Measurements from ENCODE around the gene AHDC1.

The AHDC1 gene

GRCh38 chr1:27523337-27524020 lies 80.5 kb downstream of the AHDC1 start (continued):
- no peak for TF ChIP-seq TCF4 (CRISPR knock-in tag; IDR thresholded peaks at IDR 0.05; ENCODE audit: borderline replicate concordance)
- TF ChIP-seq ESRRG (CRISPR knock-in tag; IDR thresholded peaks at IDR 0.05), result no peak
- TF ChIP-seq BACH2 (CRISPR knock-in tag; IDR thresholded peaks at IDR 0.05; ENCODE audit: borderline replicate concordance), result no peak
- no peak for TF ChIP-seq ZC3H10 (CRISPR knock-in tag; IDR thresholded peaks at IDR 0.05)
- no peak for TF ChIP-seq ZNF565 (CRISPR knock-in tag; conservative IDR thresholded peaks at IDR 0.05; ENCODE audit: low read depth)
- TF ChIP-seq, protein P1, sequence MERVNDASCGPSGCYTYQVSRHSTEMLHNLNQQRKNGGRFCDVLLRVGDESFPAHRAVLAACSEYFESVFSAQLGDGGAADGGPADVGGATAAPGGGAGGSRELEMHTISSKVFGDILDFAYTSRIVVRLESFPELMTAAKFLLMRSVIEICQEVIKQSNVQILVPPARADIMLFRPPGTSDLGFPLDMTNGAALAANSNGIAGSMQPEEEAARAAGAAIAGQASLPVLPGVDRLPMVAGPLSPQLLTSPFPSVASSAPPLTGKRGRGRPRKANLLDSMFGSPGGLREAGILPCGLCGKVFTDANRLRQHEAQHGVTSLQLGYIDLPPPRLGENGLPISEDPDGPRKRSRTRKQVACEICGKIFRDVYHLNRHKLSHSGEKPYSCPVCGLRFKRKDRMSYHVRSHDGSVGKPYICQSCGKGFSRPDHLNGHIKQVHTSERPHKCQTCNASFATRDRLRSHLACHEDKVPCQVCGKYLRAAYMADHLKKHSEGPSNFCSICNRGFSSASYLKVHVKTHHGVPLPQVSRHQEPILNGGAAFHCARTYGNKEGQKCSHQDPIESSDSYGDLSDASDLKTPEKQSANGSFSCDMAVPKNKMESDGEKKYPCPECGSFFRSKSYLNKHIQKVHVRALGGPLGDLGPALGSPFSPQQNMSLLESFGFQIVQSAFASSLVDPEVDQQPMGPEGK (CRISPR knock-in tag; IDR thresholded peaks at IDR 0.05; ENCODE audit: borderline replicate concordance), result no peak
- TF ChIP-seq GLIS3 (CRISPR knock-in tag; IDR thresholded peaks at IDR 0.05), result no peak
- TF ChIP-seq ZNF8 (CRISPR knock-in tag; IDR thresholded peaks at IDR 0.05), result no peak
- TF ChIP-seq, protein P2, sequence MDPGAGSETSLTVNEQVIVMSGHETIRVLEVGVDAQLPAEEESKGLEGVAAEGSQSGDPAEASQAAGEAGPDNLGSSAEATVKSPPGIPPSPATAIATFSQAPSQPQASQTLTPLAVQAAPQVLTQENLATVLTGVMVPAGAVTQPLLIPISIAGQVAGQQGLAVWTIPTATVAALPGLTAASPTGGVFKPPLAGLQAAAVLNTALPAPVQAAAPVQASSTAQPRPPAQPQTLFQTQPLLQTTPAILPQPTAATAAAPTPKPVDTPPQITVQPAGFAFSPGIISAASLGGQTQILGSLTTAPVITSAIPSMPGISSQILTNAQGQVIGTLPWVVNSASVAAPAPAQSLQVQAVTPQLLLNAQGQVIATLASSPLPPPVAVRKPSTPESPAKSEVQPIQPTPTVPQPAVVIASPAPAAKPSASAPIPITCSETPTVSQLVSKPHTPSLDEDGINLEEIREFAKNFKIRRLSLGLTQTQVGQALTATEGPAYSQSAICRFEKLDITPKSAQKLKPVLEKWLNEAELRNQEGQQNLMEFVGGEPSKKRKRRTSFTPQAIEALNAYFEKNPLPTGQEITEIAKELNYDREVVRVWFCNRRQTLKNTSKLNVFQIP (CRISPR knock-in tag; IDR thresholded peaks at IDR 0.05; ENCODE audit: borderline replicate concordance, low read depth), result no peak
- no peak for TF ChIP-seq ZNF70 (CRISPR knock-in tag; IDR thresholded peaks at IDR 0.05)
- TF ChIP-seq CSDC2 (CRISPR knock-in tag; IDR thresholded peaks at IDR 0.05), result no peak

- peak; percentile 26 for ATAC-seq
- TF ChIP-seq TSHZ2 (CRISPR knock-in tag; IDR thresholded peaks at IDR 0.05), result no peak
- TF ChIP-seq, protein P3, sequence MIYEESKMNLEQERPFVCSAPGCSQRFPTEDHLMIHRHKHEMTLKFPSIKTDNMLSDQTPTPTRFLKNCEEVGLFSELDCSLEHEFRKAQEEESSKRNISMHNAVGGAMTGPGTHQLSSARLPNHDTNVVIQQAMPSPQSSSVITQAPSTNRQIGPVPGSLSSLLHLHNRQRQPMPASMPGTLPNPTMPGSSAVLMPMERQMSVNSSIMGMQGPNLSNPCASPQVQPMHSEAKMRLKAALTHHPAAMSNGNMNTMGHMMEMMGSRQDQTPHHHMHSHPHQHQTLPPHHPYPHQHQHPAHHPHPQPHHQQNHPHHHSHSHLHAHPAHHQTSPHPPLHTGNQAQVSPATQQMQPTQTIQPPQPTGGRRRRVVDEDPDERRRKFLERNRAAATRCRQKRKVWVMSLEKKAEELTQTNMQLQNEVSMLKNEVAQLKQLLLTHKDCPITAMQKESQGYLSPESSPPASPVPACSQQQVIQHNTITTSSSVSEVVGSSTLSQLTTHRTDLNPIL (CRISPR knock-in tag; IDR thresholded peaks at IDR 0.05; ENCODE audit: low read depth), result no peak
- TF ChIP-seq, protein P4, sequence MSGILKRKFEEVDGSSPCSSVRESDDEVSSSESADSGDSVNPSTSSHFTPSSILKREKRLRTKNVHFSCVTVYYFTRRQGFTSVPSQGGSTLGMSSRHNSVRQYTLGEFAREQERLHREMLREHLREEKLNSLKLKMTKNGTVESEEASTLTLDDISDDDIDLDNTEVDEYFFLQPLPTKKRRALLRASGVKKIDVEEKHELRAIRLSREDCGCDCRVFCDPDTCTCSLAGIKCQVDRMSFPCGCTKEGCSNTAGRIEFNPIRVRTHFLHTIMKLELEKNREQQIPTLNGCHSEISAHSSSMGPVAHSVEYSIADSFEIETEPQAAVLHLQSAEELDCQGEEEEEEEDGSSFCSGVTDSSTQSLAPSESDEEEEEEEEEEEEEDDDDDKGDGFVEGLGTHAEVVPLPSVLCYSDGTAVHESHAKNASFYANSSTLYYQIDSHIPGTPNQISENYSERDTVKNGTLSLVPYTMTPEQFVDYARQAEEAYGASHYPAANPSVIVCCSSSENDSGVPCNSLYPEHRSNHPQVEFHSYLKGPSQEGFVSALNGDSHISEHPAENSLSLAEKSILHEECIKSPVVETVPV (CRISPR knock-in tag; IDR thresholded peaks at IDR 0.05), result no peak
- no peak for TF ChIP-seq ZNF565 (CRISPR knock-in tag; conservative IDR thresholded peaks at IDR 0.05; ENCODE audit: low read depth)
- no peak for TF ChIP-seq RARB (CRISPR knock-in tag; IDR thresholded peaks at IDR 0.05)
- TF ChIP-seq ZFP3 (CRISPR knock-in tag; IDR thresholded peaks at IDR 0.05), result no peak
- TF ChIP-seq ARNTL (CRISPR knock-in tag; IDR thresholded peaks at IDR 0.05; ENCODE audit: borderline replicate concordance, low read depth), result no peak
- no peak for TF ChIP-seq TOX (CRISPR knock-in tag; IDR thresholded peaks at IDR 0.05; ENCODE audit: borderline replicate concordance)
- no peak for TF ChIP-seq BACH2 (CRISPR knock-in tag; IDR thresholded peaks at IDR 0.05; ENCODE audit: borderline replicate concordance)
- no peak for TF ChIP-seq OSR1 (CRISPR knock-in tag; IDR thresholded peaks at IDR 0.05)
- TF ChIP-seq SNAI2 (CRISPR knock-in tag; IDR thresholded peaks at IDR 0.05), result no peak
- TF ChIP-seq, protein P2 (CRISPR knock-in tag; IDR thresholded peaks at IDR 0.05; ENCODE audit: borderline replicate concordance, low read depth), result no peak
- no peak for TF ChIP-seq PPARA (CRISPR knock-in tag; IDR thresholded peaks at IDR 0.05; ENCODE audit: borderline replicate concordance)
- TF ChIP-seq CSDC2 (CRISPR knock-in tag; IDR thresholded peaks at IDR 0.05), result no peak
- no peak for TF ChIP-seq GLIS3 (CRISPR knock-in tag; IDR thresholded peaks at IDR 0.05)
- TF ChIP-seq ZNF8 (CRISPR knock-in tag; IDR thresholded peaks at IDR 0.05), result no peak
- TF ChIP-seq TCF4 (CRISPR knock-in tag; IDR thresholded peaks at IDR 0.05; ENCODE audit: borderline replicate concordance), result no peak
These were observed 81.3 kb downstream of the AHDC1 start for GRCh38 chr1:27522432-27523336.

Data from SK-N-SH treated with all-trans-retinoic acid at 6 μM for 48 hours (cell line).